Body of pancreas (tissue), 4 donors: ENCODE results near the gene LY6G6F. TPM values are rescaled to one million over a fixed set of nuclear protein-coding genes. Genes with fewer than 3 reads are reported as not detected.

Experiments
- ATAC-seq: fragments of 150-250 bp; one replicate; pipeline ENCODE4 v1.9.1; 2016
- DNase-seq, 4 donors: peaks; one replicate each; pipeline ENCODE4 v3.0.0-alpha.2; 2019
- H3K27ac ChIP-seq, 4 donors: fragments of 200-600 bp; sonication (generic); 1 replicate in 3 of 4; 2 replicates in 1 of 4; pipeline versions ENCODE4 v1.5.1 to v1.6.1; 2016 to 2019; ENCODE audit warnings: mild to moderate bottlenecking in 1 of 4, mixed read lengths in 1 of 4, moderate library complexity in 1 of 4
- H3K27me3 ChIP-seq, 2 donors: fragments of 200-600 bp; sonication (generic); one replicate each; pipeline ENCODE4 v1.6.0; 2016; ENCODE audit warnings: mild to moderate bottlenecking in 1 of 2
- H3K36me3 ChIP-seq, 2 donors: fragments of 200-600 bp; sonication (generic); replicated peaks in 1 of 2; 2 replicates each; pipeline ENCODE4 v1.5.1; 2016; ENCODE audit warnings: low read depth in 2 of 2; ENCODE audit not compliant: insufficient read depth in 1 of 2
- H3K4me1 ChIP-seq: fragments of 200-600 bp; sonication (generic); one replicate; pipeline ENCODE4 v1.6.0; 2016
- H3K4me3 ChIP-seq, 2 donors: fragments of 200-600 bp; sonication (generic); 1 replicate in 1 of 2; 2 replicates in 1 of 2; pipeline ENCODE4 v1.5.1; 2016 to 2019
- H3K9me3 ChIP-seq, 3 donors: fragments of 200-600 bp; sonication (generic); 1 replicate in 2 of 3; 2 replicates in 1 of 3; pipeline ENCODE4 v1.5.1; 2016
- POLR2A ChIP-seq, 3 donors: fragments of 450-650 bp; IDR thresholded peaks; one replicate each; pipeline ENCODE4 v1.6.1; 2016; ENCODE audit warnings: antibody characterized with exemption in 3 of 3, mild to moderate bottlenecking in 2 of 3
- WGBS, 2 donors: methylation state at CpG; one replicate each; pipeline ENCODE4 v1.1.5; 2017; 5-methylcytosine and 5-hydroxymethylcytosine counted together
- intact Hi-C: fragments of 100-400 bp; cut with DNase I; formaldehyde crosslinking; loops from one replicate; pipeline ENCODE4 v1.15.1; 2023
- microRNA-seq, 2 donors: library from miRNA; unstranded; fragments of <30 nt; microRNA quantifications; one replicate each; pipeline ENCODE4, GENCODE V29; 2016; ENCODE audit warnings: borderline number of aligned reads in 2 of 2, borderline replicate concordance in 2 of 2
- small RNA-seq: library from RNA; depleted of rRNA; stranded (forward); fragments of <200 nt; gene quantifications from one replicate; pipeline ENCODE3, GENCODE V24; 2016
- total RNA-seq, 2 donors: library from RNA; depleted of rRNA; stranded (reverse); fragments of >200 nt; gene quantifications; one replicate each; pipeline ENCODE4 v1.1.0, GENCODE V29; 2016
- TF ChIP-seq, protein P1 (sequence below), 7 experiments: fragments of 450-650 bp in 4 of 7; fragments of 200-600 bp in 3 of 7; sonication (generic) in 3 of 7; IDR thresholded peaks; one replicate each; pipeline ENCODE4 v1.5.1; 2016 to 2019; ENCODE audit warnings: antibody characterized with exemption in 7 of 7

LY6G6F gene
- total RNA-seq, 2 donors from 2014 or later: not detected

DNA sequence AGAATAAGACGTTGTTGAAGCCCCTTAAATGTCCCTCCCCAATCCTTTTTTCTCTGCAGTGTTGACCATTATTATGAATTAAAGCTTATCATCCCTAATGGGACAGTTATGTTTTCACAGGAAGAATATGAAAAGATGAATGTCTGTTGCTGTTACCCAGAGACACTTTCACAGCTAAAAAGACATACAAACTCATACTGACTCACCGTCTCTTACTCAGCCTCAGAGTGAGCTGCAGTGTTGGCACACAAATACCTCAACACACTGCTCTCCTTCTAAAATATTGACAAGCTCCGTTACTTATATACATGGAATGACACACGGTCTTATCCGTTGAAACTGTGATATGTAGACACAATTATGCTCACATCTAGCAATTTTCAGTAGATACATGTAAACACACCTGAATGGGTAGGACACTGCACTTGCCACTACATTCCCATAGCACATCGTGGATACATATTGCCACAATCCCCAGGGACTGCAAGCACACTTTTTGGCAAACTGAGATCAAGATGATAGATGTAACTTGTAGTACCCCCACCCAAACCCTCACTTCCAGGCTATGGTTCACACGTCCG lies 46.2 kb downstream of the LY6G6F start:
- Histone ChIP-seq H3K4me1 (no peaks in the 10 kb centered on the region), H3K27ac (no peak overlapping the region), H3K36me3 (no peaks in the 10 kb centered on the region), H3K9me3 (no peaks in the 10 kb centered on the region), H3K27me3 (no peaks in the 10 kb centered on the region), H3K4me3 (no peak overlapping the region)
- intact Hi-C loops: no loop called here
- no peak for ATAC-seq
- 52 to 55% methylated on average over 8 of the region's 8 CpGs for WGBS, 2 donors
- no peak for DNase-seq
- no peak for TF ChIP-seq POLR2A (IDR thresholded peaks at IDR 0.05)
- TF ChIP-seq, protein P1, sequence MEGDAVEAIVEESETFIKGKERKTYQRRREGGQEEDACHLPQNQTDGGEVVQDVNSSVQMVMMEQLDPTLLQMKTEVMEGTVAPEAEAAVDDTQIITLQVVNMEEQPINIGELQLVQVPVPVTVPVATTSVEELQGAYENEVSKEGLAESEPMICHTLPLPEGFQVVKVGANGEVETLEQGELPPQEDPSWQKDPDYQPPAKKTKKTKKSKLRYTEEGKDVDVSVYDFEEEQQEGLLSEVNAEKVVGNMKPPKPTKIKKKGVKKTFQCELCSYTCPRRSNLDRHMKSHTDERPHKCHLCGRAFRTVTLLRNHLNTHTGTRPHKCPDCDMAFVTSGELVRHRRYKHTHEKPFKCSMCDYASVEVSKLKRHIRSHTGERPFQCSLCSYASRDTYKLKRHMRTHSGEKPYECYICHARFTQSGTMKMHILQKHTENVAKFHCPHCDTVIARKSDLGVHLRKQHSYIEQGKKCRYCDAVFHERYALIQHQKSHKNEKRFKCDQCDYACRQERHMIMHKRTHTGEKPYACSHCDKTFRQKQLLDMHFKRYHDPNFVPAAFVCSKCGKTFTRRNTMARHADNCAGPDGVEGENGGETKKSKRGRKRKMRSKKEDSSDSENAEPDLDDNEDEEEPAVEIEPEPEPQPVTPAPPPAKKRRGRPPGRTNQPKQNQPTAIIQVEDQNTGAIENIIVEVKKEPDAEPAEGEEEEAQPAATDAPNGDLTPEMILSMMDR (IDR thresholded peaks at IDR 0.05): no peak

- H3K4me1 ChIP-seq: no peaks in the 10 kb centered on the region
- H3K27ac ChIP-seq: no peak overlapping the region
- ATAC-seq: no peak
- H3K27me3 ChIP-seq: no peaks in the 10 kb centered on the region
- intact Hi-C loops: no loop called here
- H3K4me3 ChIP-seq: no peak overlapping the region
- no peak for TF ChIP-seq POLR2A (IDR thresholded peaks at IDR 0.05)
- TF ChIP-seq, protein P1 (IDR thresholded peaks at IDR 0.05): no peak
- DNase-seq: no peak
- whole genome bisulfite sequencing, 2 donors: 82 to 86% methylated on average over 2 of the region's 2 CpGs
- H3K9me3 ChIP-seq: no peaks in the 10 kb centered on the region
- H3K36me3 ChIP-seq: no peaks in the 10 kb centered on the region
Measured at GRCh38 chr6:31758281-31758680, 51.6 kb downstream of the LY6G6F start.

Small RNAs within 50 kb of the gene (microRNA-seq; reads per million reads assigned to microRNA genes)
- 0 to 0.47 reads per million in 2 donors for gene MIR4646

Small RNAs within 50 kb of the gene (small RNA-seq; reads per million reads assigned to genes)
- gene LY6G6D (not detected), gene MIR4646 (not detected), gene RF00019 (not detected), gene RNU6-850P (not detected)

Other genes starting within 250 kb of the LY6G6F start
- under 1 TPM in 1 of 2 donors, not detected in 1; 0.78 TPM for gene MICB, start 208.7 kb upstream of the LY6G6F start, total RNA-seq
- not detected for gene MCCD1, start 177.9 kb upstream of the LY6G6F start, total RNA-seq
- 100 to 1,000 TPM; 132 to 260 TPM for gene DDX39B, start 164.9 kb upstream of the LY6G6F start, total RNA-seq
- gene ATP6V1G2, start 160.3 kb upstream of the LY6G6F start, total RNA-seq: 1 to 10 TPM in 1 of 2 donors, not detected in 1; 1.0 TPM
- gene NFKBIL1, start 159.3 kb upstream of the LY6G6F start, total RNA-seq: 10 to 100 TPM in 1 of 2 donors, 1 to 10 TPM in 1; 5.6 to 27.0 TPM
- not detected for gene LTA, start 134.6 kb upstream of the LY6G6F start, total RNA-seq
- 1 to 10 TPM in 1 of 2 donors, under 1 TPM in 1; 0.66 to 1.3 TPM for gene TNF, start 131.3 kb upstream of the LY6G6F start, total RNA-seq
- gene LTB, start 124.4 kb upstream of the LY6G6F start, total RNA-seq: under 1 TPM in 1 of 2 donors, not detected in 1; 0.78 TPM
- 1 to 10 TPM; 2.9 to 6.9 TPM for gene LST1, start 120.6 kb upstream of the LY6G6F start, total RNA-seq
- gene NCR3, start 113.9 kb upstream of the LY6G6F start, total RNA-seq: not detected
- gene AIF1, start 91.6 kb upstream of the LY6G6F start, total RNA-seq: 1 to 10 TPM; 2.3 to 7.3 TPM
- 10 to 100 TPM; 48.8 to 57.4 TPM for gene PRRC2A, start 86.2 kb upstream of the LY6G6F start, total RNA-seq
- 100 to 1,000 TPM; 101 to 128 TPM for gene BAG6, start 54.2 kb upstream of the LY6G6F start, total RNA-seq
- 1 to 10 TPM in 1 of 2 donors, not detected in 1; 1.6 TPM for gene APOM, start 51.0 kb upstream of the LY6G6F start, total RNA-seq
- 10 to 100 TPM; 15.8 to 22.1 TPM for gene C6orf47, start 46.1 kb upstream of the LY6G6F start, total RNA-seq
- 10 to 100 TPM in 1 of 2 donors, 1 to 10 TPM in 1; 8.9 to 10.9 TPM for gene GPANK1, start 41.9 kb upstream of the LY6G6F start, total RNA-seq
- 100 to 1,000 TPM in 1 of 2 donors, 10 to 100 TPM in 1; 98.2 to 100 TPM for gene CSNK2B, start 40.8 kb upstream of the LY6G6F start, total RNA-seq
- 1 to 10 TPM; 6.9 to 8.3 TPM for gene LY6G5B, start 36.9 kb upstream of the LY6G6F start, total RNA-seq
- gene LY6G5C, start 25.8 kb upstream of the LY6G6F start, total RNA-seq: 1 to 10 TPM in 1 of 2 donors, not detected in 1; 4.4 TPM
- 10 to 100 TPM; 24.7 to 38.1 TPM for gene ABHD16A, start 3.5 kb upstream of the LY6G6F start, total RNA-seq
- not detected for gene LY6G6D, start 8.5 kb downstream of the LY6G6F start, total RNA-seq
- gene LY6G6C, start 14.9 kb downstream of the LY6G6F start, total RNA-seq: not detected
- gene MPIG6B, start 16.5 kb downstream of the LY6G6F start, total RNA-seq: not detected
- gene DDAH2, start 22.4 kb downstream of the LY6G6F start, total RNA-seq: 10 to 100 TPM; 23.6 to 40.5 TPM
- 10 to 100 TPM; 68.9 to 92.9 TPM for gene CLIC1, start 29.7 kb downstream of the LY6G6F start, total RNA-seq
- gene MSH5, start 33.1 kb downstream of the LY6G6F start, total RNA-seq: 10 to 100 TPM in 1 of 2 donors, 1 to 10 TPM in 1; 6.7 to 12.9 TPM
- 1 to 10 TPM; 2.0 to 2.6 TPM for gene SAPCD1, start 55.8 kb downstream of the LY6G6F start, total RNA-seq
- 1 to 10 TPM; 4.2 to 6.3 TPM for gene VWA7, start 70.5 kb downstream of the LY6G6F start, total RNA-seq
- 10 to 100 TPM; 39.2 to 67.6 TPM for gene VARS1, start 88.9 kb downstream of the LY6G6F start, total RNA-seq
- 10 to 100 TPM; 21.0 to 22.4 TPM for gene LSM2, start 100.1 kb downstream of the LY6G6F start, total RNA-seq
- 1 to 10 TPM in 1 of 2 donors, under 1 TPM in 1; 0.33 to 1.0 TPM for gene HSPA1L, start 108.4 kb downstream of the LY6G6F start, total RNA-seq
- 10 to 100 TPM; 70.9 to 92.1 TPM for gene HSPA1A, start 108.7 kb downstream of the LY6G6F start, total RNA-seq
- gene HSPA1B, start 120.9 kb downstream of the LY6G6F start, total RNA-seq: 100 to 1,000 TPM in 1 of 2 donors, 10 to 100 TPM in 1; 87.0 to 131 TPM
- 10 to 100 TPM; 29.3 to 30.6 TPM for gene NEU1, start 156.0 kb downstream of the LY6G6F start, total RNA-seq
- gene SLC44A4, start 172.1 kb downstream of the LY6G6F start, total RNA-seq: 10 to 100 TPM in 1 of 2 donors, 1 to 10 TPM in 1; 7.3 to 19.2 TPM
- 10 to 100 TPM; 35.8 to 87.7 TPM for gene EHMT2, start 190.8 kb downstream of the LY6G6F start, total RNA-seq
- 1 to 10 TPM in 1 of 2 donors, not detected in 1; 2.1 TPM for gene ZBTB12, start 195.2 kb downstream of the LY6G6F start, total RNA-seq
- 1 to 10 TPM; 1.3 TPM for gene C2, start 220.9 kb downstream of the LY6G6F start, total RNA-seq
- 10 to 100 TPM; 21.0 to 33.9 TPM for gene CFB, start 239.2 kb downstream of the LY6G6F start, total RNA-seq